Stimulated activated CD4-positive, alpha-beta T cell treated with anti-CD3 and anti-CD28 coated beads, Interleukin-2, amount 100 ng/mL, for 4 hours (primary cell): ENCODE data around the gene ZMYND19.
A peak's percentile ranks its signal among the peaks of the same experiment; 100 is the strongest.
"Not testable (repeated sequence)": the region's sequence is repeated elsewhere in the genome, so short reads cannot be mapped to it uniquely, and the experiment has no call there.

Experiments used
- DNase-seq: peaks from one replicate; pipeline ENCODE4 v3.0.0-alpha.2; 2020; ENCODE audit warnings: low read depth

The ZMYND19 gene

GRCh38 chr9:137614631-137615386 is 24.5 kb upstream of the ZMYND19 start:
- DNase-seq: no peak

GRCh38 chr9:137613738-137614523 is 23.6 kb upstream of the ZMYND19 start:
- no peak for DNase-seq

GRCh38 chr9:137613259-137613658 is 22.9 kb upstream of the ZMYND19 start:
- no peak for DNase-seq

- DNase-seq: no peak
Measured at GRCh38 chr9:137612741-137613142, 22.4 kb upstream of the ZMYND19 start.

GRCh38 chr9:137611623-137612609 is 21.6 kb upstream of the ZMYND19 start:
- no peak for DNase-seq

GRCh38 chr9:137610944-137611343 is 20.6 kb upstream of the ZMYND19 start:
- no peak for DNase-seq

GRCh38 chr9:137607141-137607857 is 17.0 kb upstream of the ZMYND19 start:
- DNase-seq: no peak

GRCh38 chr9:137606734-137607138 is 16.4 kb upstream of the ZMYND19 start:
- DNase-seq: no peak

- DNase-seq: no peak
Measured at GRCh38 chr9:137606005-137606621, 15.8 kb upstream of the ZMYND19 start.

- peak; percentile 87 for DNase-seq
Measured at GRCh38 chr9:137605121-137606004, 15.1 kb upstream of the ZMYND19 start, which contains the start of gene ARRDC1. Gene ARRDC1 (plus strand): TSS chr9:137605686. CDS start chr9:137605718, 32 bp downstream.

- no peak for DNase-seq
Measured at GRCh38 chr9:137604345-137605086, 14.2 kb upstream of the ZMYND19 start.

- no peak for DNase-seq
Measured at GRCh38 chr9:137603879-137604278, 13.6 kb upstream of the ZMYND19 start.

- DNase-seq: no peak
Measured at GRCh38 chr9:137602661-137603060, 12.3 kb upstream of the ZMYND19 start.

- no peak for DNase-seq
Measured at GRCh38 chr9:137598943-137599342, 8.6 kb upstream of the ZMYND19 start.

GRCh38 chr9:137596577-137596976 is 6.3 kb upstream of the ZMYND19 start:
- DNase-seq: not testable (repeated sequence)

- no peak for DNase-seq
Measured at GRCh38 chr9:137593176-137593575, 2.9 kb upstream of the ZMYND19 start.

GRCh38 chr9:137592767-137593166 is 2.5 kb upstream of the ZMYND19 start:
- DNase-seq: no peak

GRCh38 chr9:137590123-137590468 is 216 bp downstream of the ZMYND19 start:
- DNase-seq: no peak

GRCh38 chr9:137589441-137590122 is 730 bp downstream of the ZMYND19 start:
- no peak for DNase-seq
